ENCODE data around the gene SERPINE1.
"Not testable (repeated sequence)": the region's sequence is repeated elsewhere in the genome, so short reads cannot be mapped to it uniquely, and the experiment has no call there.

The SERPINE1 gene

GRCh38 chr7:101126651-101127459 is at the start of gene SERPINE1:
TSS of gene SERPINE1 (plus strand) at chr7:101127104. CDS start at chr7:101128394, 1,290 bp downstream.
- DNase-seq, result no peak

GRCh38 chr7:101077303-101078086 is 49.4 kb upstream of the SERPINE1 start:
- DNase-seq, result peak; percentile 24

DNA sequence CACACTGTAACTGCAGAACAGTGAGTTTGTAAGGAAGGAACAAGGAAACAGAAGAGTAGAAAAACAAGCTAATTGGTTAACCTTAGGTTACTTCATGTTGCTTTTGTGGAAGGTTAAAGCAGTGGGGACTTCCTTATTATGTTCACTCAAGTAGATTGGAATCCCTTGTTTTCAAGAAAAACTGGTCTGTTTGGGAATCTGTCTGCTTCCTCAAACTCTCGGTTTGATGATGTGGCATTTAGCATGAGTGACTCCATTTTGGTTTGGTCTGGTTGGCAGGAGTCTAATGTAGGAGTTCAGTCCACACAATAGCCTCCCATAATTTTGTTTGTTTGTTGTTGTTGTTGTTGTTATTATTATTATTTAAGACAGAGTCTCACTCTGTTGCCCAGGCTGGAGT is 45.5 kb upstream of the SERPINE1 start:
- no peak for DNase-seq

GRCh38 chr7:101084865-101085161 is 42.1 kb upstream of the SERPINE1 start:
- no peak for DNase-seq

DNA sequence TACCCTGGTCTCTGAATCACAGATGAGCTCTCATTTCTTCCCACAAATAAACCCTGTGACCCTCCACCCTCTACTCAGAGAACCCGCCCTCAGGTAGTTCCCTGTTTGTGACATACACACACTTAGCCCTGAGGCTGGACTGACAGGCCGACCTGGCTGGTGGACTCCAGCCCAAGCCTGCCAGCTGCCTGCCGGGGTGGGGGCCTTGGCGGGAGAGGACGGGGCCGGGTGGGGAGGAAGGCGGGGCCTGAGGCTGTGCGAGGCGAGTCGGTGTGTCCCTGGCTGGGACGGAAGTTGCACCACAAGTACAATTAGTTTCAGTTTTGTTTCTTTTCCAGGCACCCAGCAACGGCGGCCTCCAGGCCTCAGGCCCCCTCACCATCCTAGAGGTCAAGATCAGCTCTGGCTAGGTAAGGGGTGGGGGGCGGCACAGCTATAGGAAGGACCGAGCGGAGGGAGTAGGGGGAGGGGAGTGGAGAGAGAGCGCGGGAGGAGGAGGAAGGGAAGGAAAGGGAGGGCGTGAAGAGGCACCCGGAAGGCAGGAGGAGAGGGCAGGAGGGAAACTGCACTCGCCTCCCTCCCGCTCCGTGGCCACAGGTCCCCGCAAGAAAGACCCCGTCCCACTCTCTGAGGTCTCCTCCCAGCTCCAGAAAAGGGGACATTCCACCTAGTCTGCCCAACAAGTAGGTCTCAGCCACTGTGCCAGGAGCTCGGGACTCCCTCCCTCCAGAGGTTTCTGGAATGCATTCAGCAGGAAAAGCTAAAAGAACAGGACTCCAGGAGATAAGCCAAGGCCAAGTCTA is 41.5 kb upstream of the SERPINE1 start, which contains the start of gene TRIM56:
TRIM56 (plus strand) TSS at position 320 of the 803 bp plus-strand sequence. CDS start 1,832 bp downstream, outside the sequence.
- peak; percentile 56 for DNase-seq

DNA sequence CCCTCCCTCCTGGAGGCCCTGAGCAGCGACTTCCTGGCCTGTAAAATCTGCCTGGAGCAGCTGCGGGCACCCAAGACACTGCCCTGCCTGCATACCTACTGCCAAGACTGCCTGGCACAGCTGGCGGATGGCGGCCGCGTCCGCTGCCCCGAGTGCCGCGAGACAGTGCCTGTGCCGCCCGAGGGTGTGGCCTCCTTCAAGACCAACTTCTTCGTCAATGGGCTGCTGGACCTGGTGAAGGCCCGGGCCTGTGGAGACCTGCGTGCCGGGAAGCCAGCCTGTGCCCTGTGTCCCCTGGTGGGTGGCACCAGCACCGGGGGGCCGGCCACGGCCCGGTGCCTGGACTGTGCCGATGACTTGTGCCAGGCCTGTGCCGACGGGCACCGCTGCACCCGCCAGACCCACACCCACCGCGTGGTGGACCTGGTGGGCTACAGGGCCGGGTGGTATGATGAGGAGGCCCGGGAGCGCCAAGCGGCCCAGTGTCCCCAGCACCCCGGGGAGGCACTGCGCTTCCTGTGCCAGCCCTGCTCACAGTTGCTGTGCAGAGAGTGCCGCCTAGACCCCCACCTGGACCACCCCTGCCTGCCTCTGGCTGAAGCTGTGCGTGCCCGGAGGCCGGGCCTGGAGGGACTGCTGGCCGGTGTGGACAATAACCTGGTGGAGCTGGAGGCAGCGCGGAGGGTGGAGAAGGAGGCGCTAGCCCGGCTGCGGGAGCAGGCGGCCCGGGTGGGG is 39.4 kb upstream of the SERPINE1 start:
- DNase-seq, result no peak

- no peak for DNase-seq
Observed at GRCh38 chr7:101088069-101088425, 38.9 kb upstream of the SERPINE1 start.

GRCh38 chr7:101088858-101089529 is 37.9 kb upstream of the SERPINE1 start:
- DNase-seq, result no peak

DNA sequence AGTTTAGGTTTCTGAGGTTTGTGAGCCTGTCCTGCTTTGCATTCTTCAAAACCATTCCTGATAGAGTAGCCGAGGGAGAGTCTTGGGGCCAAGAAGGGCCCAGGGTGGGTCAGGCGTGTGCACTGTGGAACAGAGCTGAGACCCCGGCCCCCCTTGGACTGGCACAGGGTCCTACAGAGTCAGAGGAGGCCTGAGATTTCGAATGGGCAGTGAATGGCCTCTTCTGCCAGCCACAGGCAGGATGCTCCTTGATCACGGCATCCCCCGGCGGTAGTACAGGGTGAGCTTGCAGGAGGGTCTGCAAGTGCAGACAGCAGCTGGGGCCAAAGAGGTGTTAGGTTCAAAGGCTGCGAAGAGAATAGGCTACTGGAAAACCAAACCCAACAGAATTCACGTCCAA is 37.0 kb upstream of the SERPINE1 start:
- no peak for DNase-seq

DNA sequence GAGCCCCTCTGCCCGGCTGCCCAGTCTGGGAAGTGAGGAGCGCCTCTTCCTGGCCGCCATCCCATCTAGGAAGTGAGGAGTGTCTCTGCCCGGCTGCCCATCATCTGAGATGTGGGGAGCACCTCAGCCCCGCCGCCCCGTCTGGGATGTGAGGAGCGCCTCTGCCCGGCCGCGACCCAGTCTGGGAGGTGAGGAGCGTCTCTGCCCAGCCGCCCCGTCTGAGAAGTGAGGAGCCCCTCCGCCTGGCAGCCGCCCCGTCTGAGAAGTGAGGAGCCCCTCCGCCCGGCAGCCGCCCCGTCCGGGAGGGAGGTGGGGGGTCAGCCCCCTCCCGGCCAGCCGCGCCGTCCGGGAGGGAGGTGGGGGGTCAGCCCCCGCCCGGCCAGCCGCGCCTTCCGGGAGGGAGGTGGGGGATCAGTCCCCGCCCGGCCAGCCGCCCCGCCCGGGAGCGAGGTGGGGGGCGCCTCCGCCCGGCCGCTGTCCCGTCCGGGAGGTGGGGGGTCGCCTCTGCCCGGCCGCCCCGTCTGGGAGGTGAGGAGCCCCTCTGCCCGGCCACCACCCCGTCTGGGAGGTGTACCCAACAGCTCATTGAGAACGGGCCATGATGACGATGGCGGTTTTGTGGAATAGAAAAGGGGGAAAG is 34.5 kb upstream of the SERPINE1 start:
- not testable (repeated sequence) for DNase-seq

- DNase-seq, result no peak
Observed at GRCh38 chr7:101093906-101094305, 33.0 kb upstream of the SERPINE1 start.

GRCh38 chr7:101094376-101094775 is 32.5 kb upstream of the SERPINE1 start:
- no peak for DNase-seq

- no peak for DNase-seq
Observed at GRCh38 chr7:101094791-101095375, 32.0 kb upstream of the SERPINE1 start.

DNA sequence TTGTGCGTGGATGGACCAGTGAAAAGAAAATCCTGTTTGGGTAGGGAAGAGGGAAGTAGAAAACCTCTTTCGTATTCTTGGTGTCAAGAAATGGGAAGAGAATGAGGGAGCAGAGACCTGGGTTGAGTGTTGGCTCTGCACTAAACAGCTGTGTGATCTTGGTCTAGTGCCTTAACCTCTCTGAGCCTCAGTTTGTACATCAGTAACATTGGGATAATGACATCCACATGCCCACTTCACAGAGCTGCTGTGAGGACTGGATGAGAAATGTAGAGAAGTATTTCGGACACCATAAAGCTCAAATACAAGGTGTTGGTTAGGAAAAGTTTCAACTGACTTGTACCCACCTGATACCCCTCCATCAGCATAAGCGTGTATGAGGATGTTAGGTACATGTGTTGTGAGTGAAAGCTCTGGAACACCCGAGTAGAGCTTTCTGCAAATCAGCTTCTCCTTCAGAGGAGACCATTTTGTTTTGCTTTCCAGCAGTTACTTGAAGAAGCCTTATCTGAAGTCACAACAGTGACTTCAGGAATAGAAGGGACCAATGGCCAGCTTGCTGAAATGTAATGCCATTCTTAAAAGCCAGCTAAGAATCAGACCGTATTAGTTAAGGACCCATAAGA is 30.5 kb upstream of the SERPINE1 start:
- DNase-seq, result no peak

GRCh38 chr7:101096957-101097347 is 30.0 kb upstream of the SERPINE1 start:
- DNase-seq, result no peak

DNA sequence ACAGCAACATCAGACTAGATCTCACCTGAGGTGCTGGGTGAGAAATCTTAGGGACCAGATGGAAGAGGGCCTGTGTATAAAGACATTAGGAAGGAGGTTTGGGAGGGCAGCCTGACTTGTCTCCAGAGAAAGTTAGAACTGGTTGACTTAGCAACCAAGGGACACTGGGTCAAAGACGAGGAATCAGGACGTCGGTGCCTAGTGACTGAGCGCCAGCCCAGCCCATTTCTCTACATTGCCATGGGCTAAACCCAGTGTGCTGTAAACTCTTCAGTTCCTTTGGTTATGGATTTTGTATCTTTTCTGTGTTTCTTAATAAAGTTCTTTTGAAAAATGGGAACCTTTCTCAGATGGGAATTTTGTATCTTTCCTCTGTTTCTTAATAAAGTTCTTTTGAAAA is 29.3 kb upstream of the SERPINE1 start:
- no peak for DNase-seq

GRCh38 chr7:101099969-101100781 is 26.7 kb upstream of the SERPINE1 start:
- DNase-seq, result peak; percentile 65

DNA sequence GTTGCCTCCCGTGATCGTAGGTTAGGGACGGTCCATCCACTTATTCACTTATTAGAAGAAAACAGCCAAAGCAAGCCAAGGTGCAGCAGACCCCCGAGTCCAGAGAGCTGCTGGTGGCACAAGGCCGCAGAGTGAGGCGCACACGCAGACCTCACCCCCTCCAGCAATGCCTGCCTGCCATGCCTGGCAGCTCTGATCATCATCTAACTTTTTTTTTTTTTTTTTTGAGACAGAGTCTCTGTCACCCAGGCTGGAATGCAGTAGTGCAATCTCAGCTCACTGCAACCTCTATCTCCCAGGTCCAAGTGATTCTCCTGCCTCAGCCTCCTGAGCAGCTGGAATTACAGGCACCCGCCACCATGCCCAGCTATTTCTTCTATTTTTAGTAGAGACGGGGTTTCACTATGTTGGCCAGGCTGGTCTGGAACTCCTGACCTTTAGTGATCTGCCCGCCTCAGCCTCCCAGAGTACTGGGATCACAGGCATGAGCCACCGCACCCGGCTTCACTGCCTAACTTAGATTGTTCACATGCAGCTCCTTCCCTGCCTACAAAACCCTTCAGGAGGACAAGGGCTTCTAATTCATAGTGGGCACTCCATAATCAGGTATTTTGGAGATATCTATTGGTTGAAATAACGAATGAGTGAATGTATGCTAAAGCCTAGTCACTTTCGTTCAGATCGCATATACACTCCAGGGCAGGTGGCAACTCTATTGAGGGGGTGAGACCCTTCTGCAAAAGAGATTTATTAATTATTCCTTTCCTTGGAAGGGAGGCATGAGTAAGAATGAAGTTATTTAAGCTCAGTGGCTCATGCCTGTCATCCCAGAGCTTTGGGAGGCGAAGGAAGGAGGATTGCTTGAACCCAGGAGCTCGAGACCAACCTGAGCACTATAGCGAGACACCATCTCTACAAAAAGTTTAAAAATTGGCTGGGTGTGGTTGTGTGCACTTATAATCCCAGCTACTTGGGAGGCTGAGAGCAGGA is 25.8 kb upstream of the SERPINE1 start:
- no peak for DNase-seq

DNA sequence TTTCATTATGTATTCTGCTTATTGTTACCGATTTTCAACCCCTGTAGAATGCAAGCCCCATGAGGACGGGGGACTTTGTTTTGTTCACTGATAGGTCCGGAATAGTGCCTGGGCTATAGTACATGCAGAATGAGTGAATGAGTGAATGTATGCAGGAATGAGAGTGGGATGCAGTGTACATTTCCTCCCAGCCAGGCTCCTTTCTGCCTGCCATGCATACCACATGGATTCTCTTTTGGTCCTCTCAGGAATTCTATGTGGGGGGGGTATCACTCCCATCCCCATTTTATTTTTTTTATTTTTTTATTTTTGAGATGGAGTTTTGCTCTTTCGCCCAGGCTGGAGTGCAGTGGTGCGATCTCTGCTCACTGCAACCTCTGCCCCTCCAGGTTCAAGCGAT is 24.9 kb upstream of the SERPINE1 start:
- no peak for DNase-seq
